WTC11 (cell line): ENCODE results near the gene NXN.

ENCODE experiments used
- CTCF ChIP-seq: fragments of 200-600 bp; IDR thresholded peaks from 2 replicates; pipeline ENCODE4 v1.8.0; 2022; ENCODE audit warnings: antibody characterized with exemption
- KAT7 ChIP-seq: sonication (generic); formaldehyde crosslinking; IDR thresholded peaks from 2 replicates; pipeline ENCODE4 v1.8.1; 2023; ENCODE audit warnings: missing genetic modification reagents, mild to moderate bottlenecking, borderline replicate concordance
- TF ChIP-seq, protein P1 (sequence below): sonication (generic); formaldehyde crosslinking; IDR thresholded peaks from 2 replicates; pipeline ENCODE4 v1.8.1; 2023; ENCODE audit warnings: mild to moderate bottlenecking, missing genetic modification reagents, moderate library complexity

GRCh38 chr17:900336-900934, 79.1 kb downstream of the NXN start:
- TF ChIP-seq CTCF (no peak), KAT7 (CRISPR knock-in tag) (no peak)
- TF ChIP-seq, protein P1, sequence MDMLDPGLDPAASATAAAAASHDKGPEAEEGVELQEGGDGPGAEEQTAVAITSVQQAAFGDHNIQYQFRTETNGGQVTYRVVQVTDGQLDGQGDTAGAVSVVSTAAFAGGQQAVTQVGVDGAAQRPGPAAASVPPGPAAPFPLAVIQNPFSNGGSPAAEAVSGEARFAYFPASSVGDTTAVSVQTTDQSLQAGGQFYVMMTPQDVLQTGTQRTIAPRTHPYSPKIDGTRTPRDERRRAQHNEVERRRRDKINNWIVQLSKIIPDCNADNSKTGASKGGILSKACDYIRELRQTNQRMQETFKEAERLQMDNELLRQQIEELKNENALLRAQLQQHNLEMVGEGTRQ (CRISPR knock-in tag), result no peak
